WERI-Rb-1 (cell line): ENCODE results near the gene RPE65.
"Not testable (repeated sequence)": the region's sequence is repeated elsewhere in the genome, so short reads cannot be mapped to it uniquely, and the experiment has no call there.

ENCODE experiments used
- DNase-seq: peaks from one replicate; pipeline ENCODE4 v3.0.0-alpha.2; 2020
- H3K27ac ChIP-seq: fragments of 250-450 bp; sonication (Bioruptor Pico); 2 replicates; pipeline ENCODE4 v1.5.1; 2020; ENCODE audit warnings: mild to moderate bottlenecking, moderate library complexity
- H3K27me3 ChIP-seq: fragments of 250-450 bp; sonication (Bioruptor Pico); 2 replicates; pipeline ENCODE4 v1.5.1; 2021; ENCODE audit warnings: mild to moderate bottlenecking, low read depth, moderate library complexity; ENCODE audit not compliant: insufficient read depth, severe bottlenecking
- H3K36me3 ChIP-seq: fragments of 250-450 bp; sonication (Bioruptor Pico); 2 replicates; pipeline ENCODE4 v1.5.1; 2020; ENCODE audit warnings: mild to moderate bottlenecking, moderate library complexity
- H3K4me3 ChIP-seq: 2 replicates; pipeline ENCODE4 v1.5.1; 2011; ENCODE audit warnings: low read depth, mild to moderate bottlenecking, control low read depth, low read length
- H3K9me3 ChIP-seq: fragments of 250-450 bp; sonication (Bioruptor Pico); 2 replicates; pipeline ENCODE4 v1.5.1; 2021; ENCODE audit warnings: mild to moderate bottlenecking, moderate library complexity; ENCODE audit not compliant: severe bottlenecking
- CTCF ChIP-seq: IDR thresholded peaks from 2 replicates; pipeline ENCODE4 v1.5.1; 2011; ENCODE audit warnings: low read depth, mild to moderate bottlenecking, control low read depth, inconsistent platforms, low read length

RPE65 gene

DNA sequence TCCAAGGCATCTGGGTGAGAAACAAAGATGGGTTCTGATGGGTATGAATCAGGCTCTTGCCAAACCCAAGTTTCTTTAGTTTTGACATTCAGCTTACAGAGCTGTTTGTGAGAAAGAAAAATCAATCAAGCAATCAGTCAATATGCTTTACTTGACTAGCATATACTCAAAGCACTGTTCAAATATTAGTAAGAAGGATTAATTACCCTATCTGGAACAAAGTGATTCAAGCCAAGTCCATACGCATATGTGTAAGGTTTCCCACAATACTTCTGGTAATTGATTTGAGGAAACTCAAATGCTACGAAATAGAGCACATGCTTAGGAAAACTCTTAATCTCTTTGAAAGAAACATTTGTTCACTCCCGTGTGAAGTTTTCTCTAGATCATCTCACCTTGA, 18.7 kb downstream of the RPE65 start:
- Histone ChIP-seq H3K9me3 (no peaks in the 10 kb centered on the region), H3K4me3 (no peak overlapping the region), H3K27me3 (no peaks in the 10 kb centered on the region), H3K27ac (no peak overlapping the region), H3K36me3 (no peaks in the 10 kb centered on the region)
- no peak for DNase-seq
- TF ChIP-seq CTCF = no peak

DNA sequence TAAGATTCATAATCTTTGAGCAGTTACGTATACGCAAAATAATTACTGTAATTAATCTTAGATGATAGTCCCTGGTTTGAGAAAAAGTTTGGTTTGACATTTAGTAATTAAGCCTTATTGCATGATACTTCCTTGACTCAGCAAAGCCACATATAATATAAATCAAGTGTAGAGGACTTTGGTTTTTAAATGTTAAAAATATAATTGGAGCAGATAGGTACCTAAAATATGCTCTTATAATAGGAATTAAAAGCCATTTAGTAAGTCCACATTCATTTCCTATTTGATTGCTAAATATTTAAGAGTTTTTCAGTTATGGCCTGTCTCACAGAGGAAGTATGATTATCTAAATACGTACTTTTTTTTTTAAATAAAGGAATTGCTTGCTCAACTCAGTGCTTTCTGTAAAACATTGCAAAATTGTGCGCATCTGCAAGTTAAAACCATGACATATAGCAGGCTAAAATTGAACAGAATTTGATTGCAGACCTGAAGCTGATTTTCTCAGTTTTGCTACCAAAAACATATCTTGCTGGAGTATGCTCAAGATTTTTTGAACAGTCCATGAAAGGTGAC, 20.4 kb downstream of the RPE65 start:
- Histone ChIP-seq H3K4me3 (no peak overlapping the region), H3K36me3 (no peaks in the 10 kb centered on the region), H3K27me3 (no peaks in the 10 kb centered on the region), H3K27ac (no peak overlapping the region), H3K9me3 (no peaks in the 10 kb centered on the region)
- TF ChIP-seq CTCF = no peak
- DNase-seq = no peak

- Histone ChIP-seq H3K27me3 (no peaks in the 10 kb centered on the region), H3K9me3 (no peaks in the 10 kb centered on the region), H3K4me3 (no peak overlapping the region), H3K27ac (no peak overlapping the region), H3K36me3 (no peaks in the 10 kb centered on the region)
- no peak for TF ChIP-seq CTCF
- DNase-seq = no peak
Measured at GRCh38 chr1:68426594-68426993, 23.2 kb downstream of the RPE65 start.

- Histone ChIP-seq H3K4me3 (no peak overlapping the region), H3K9me3 (no peaks in the 10 kb centered on the region), H3K36me3 (no peaks in the 10 kb centered on the region), H3K27me3 (no peaks in the 10 kb centered on the region), H3K27ac (no peak overlapping the region)
- TF ChIP-seq CTCF = no peak
- no peak for DNase-seq
Measured at GRCh38 chr1:68421350-68421749, 28.4 kb downstream of the RPE65 start.

DNA sequence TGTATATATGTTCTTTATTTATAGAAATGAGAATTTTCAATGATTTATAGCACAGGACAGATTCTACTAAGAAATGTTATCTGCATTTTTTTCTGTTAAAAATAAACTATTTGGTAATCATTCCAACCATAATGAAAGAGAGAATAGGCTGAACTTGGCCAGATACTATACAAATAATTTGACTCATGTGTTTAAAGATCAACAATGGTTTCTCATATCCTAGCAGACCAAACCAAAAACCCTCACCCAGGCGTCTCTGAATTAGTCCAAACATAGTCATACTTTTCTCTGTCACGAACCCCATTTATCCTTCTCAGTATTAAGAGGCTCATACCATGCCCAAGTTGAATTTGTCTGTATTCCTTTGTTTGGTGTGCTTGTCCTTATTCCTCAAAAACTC, 40.3 kb downstream of the RPE65 start:
- Histone ChIP-seq H3K36me3 (no peaks in the 10 kb centered on the region), H3K9me3 (no peaks in the 10 kb centered on the region), H3K27me3 (no peaks in the 10 kb centered on the region), H3K4me3 (no peak overlapping the region), H3K27ac (no peak overlapping the region)
- no peak for TF ChIP-seq CTCF
- no peak for DNase-seq

- Histone ChIP-seq H3K27me3 (no peaks in the 10 kb centered on the region), H3K27ac (no peak overlapping the region), H3K36me3 (no peaks in the 10 kb centered on the region), H3K4me3 (no peak overlapping the region), H3K9me3 (no peaks in the 10 kb centered on the region)
- no peak for TF ChIP-seq CTCF
- DNase-seq = no peak
Measured at GRCh38 chr1:68401506-68401905, 48.2 kb downstream of the RPE65 start.

GRCh38 chr1:68395575-68395974, 54.2 kb downstream of the RPE65 start:
- H3K36me3 ChIP-seq, H3K27ac ChIP-seq, H3K27me3 ChIP-seq, DNase-seq, H3K4me3 ChIP-seq, H3K9me3 ChIP-seq: not testable (repeated sequence)

DNA sequence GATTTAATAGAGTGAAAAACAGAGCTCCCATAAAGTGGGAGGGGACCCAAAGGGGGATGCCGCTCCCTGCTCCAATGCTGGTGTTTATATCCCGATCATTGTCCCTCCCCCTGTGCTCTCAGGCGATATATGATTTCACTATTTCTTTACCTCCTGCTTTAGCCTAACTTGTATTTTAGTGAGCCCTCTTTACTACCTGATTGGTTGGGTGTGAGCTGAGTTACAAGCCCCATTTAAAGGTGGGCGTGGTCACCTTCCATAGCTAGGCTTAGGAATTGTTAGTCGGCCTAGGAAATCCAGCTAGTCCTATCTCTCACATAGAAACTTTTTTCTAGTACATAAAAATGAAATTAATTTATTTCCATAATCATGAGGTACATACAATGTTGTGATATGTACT, 57.3 kb downstream of the RPE65 start:
- H3K27ac ChIP-seq, DNase-seq, H3K9me3 ChIP-seq, H3K4me3 ChIP-seq, H3K27me3 ChIP-seq, H3K36me3 ChIP-seq: not testable (repeated sequence)
